Tibial artery (tissue), 4 donors: ENCODE results near the gene STIMATE.
A peak's percentile ranks its signal among the peaks of the same experiment; 100 is the strongest.

Experiments
- DNase-seq, 2 donors: peaks; one replicate each; pipeline ENCODE4 v3.0.0-alpha.2; 2019
- H3K27ac ChIP-seq, 2 donors: fragments of 200-600 bp; sonication (generic) in 1 of 2; 1 replicate in 1 of 2; 2 replicates in 1 of 2; pipeline ENCODE4 v1.5.1; 2018 to 2019; ENCODE audit warnings: mild to moderate bottlenecking in 1 of 2
- H3K27me3 ChIP-seq, 2 donors: fragments of 200-600 bp; sonication (generic) in 1 of 2; one replicate each; pipeline versions ENCODE4 v1.5.1 to v1.6.0; 2016 to 2019
- H3K36me3 ChIP-seq, 3 donors: fragments of 200-600 bp; sonication (generic) in 2 of 3; one replicate each; pipeline ENCODE4 v1.5.1; 2016 to 2019; ENCODE audit warnings: mild to moderate bottlenecking in 2 of 3
- H3K4me1 ChIP-seq, 4 donors: fragments of 200-600 bp; sonication (generic) in 2 of 4; 1 replicate in 3 of 4; 2 replicates in 1 of 4; pipeline ENCODE4 v1.5.1; 2016 to 2019
- H3K4me3 ChIP-seq, 2 donors: fragments of 200-600 bp; sonication (generic) in 1 of 2; 1 replicate in 1 of 2; 2 replicates in 1 of 2; pipeline ENCODE4 v1.5.1; 2018 to 2019; ENCODE audit warnings: mild to moderate bottlenecking in 2 of 2
- H3K9me3 ChIP-seq, 3 donors: fragments of 200-600 bp; sonication (generic) in 1 of 3; one replicate each; pipeline ENCODE4 v1.5.1; 2016 to 2019
- intact Hi-C: fragments of 100-400 bp; cut with DNase I; formaldehyde crosslinking; loops from one replicate; pipeline ENCODE4 v1.15.0; 2023; ENCODE audit warnings: low total_unique reads
- TF ChIP-seq, protein P1 (sequence below), 2 experiments: fragments of 200-600 bp in 1 of 2; fragments of 450-650 bp in 1 of 2; IDR thresholded peaks; one replicate each; pipeline ENCODE4 v1.5.1; 2017 to 2019; ENCODE audit warnings: antibody characterized with exemption in 2 of 2, mild to moderate bottlenecking in 1 of 2, moderate library complexity in 1 of 2

STIMATE gene

DNA sequence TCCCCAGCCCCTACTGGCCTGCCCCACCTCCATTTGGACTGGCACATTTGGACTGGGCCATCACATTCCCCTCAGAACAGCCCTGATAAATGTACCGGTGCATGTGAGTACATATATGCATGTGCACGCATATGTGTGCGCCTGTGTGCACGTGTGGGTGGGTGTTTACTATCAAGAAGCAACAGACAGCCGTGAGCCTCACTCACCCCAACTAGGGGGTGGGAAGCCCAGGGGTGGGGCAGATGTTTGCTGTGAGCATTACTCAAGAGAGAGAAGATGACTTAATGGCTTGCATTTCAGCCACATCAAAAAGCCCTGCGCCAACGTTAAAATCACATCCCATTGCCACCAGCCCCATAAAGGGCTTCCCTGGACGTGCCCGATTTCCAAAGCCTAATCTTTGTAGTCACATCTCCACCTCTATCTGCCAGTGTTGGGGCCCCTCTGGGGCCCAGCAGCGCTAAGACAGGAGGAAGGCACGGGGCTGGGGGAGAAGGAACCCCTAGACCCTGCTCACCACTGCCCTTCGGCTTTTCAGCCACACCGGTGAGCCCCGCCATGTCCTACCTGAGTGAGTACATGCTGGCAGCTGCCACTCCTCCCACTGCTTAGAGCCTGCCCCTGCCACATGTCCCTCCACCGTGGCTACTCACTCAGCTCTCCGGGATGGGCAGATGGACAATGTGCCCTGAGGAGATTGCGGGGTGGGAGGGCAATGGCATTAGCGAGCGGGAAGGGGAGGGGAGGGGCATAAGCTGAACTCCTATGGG, 91.9 kb downstream of the STIMATE start:
- Histone ChIP-seq H3K9me3 (no peaks in the 10 kb centered on the region), H3K27me3 (no peaks in the 10 kb centered on the region), H3K4me1 (peaks cover 0 to 8% (median 2%) of the 10 kb centered on the region in 4 donors), H3K4me3 (no peak overlapping the region), H3K27ac (no peak overlapping the region), H3K36me3 (peaks cover 15 to 47% (median 45%) of the 10 kb centered on the region in 3 donors)
- DNase-seq: no peak
- TF ChIP-seq, protein P1, sequence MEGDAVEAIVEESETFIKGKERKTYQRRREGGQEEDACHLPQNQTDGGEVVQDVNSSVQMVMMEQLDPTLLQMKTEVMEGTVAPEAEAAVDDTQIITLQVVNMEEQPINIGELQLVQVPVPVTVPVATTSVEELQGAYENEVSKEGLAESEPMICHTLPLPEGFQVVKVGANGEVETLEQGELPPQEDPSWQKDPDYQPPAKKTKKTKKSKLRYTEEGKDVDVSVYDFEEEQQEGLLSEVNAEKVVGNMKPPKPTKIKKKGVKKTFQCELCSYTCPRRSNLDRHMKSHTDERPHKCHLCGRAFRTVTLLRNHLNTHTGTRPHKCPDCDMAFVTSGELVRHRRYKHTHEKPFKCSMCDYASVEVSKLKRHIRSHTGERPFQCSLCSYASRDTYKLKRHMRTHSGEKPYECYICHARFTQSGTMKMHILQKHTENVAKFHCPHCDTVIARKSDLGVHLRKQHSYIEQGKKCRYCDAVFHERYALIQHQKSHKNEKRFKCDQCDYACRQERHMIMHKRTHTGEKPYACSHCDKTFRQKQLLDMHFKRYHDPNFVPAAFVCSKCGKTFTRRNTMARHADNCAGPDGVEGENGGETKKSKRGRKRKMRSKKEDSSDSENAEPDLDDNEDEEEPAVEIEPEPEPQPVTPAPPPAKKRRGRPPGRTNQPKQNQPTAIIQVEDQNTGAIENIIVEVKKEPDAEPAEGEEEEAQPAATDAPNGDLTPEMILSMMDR (IDR thresholded peaks at IDR 0.05): no peak
- intact Hi-C loops: no loop called here

DNA sequence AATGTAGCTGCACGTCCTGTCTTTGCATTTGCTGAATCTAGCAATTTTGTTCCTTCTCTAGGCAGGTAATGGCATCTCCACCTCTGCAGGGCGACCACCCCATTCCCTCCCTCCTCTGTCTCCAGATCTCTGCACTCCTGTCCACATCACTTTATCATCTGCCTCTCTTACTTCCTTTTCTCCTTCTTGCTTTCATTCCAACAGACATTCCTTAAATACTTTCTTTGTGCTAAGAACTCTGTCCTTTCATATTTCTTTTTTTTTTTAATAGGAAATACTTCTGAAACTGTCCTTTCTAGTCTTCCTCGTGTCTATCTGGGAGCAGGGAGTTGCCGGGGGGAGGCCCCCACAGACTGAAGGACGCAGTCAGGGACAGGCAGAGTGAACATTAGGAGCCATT, 95.5 kb downstream of the STIMATE start:
- Histone ChIP-seq H3K36me3 (peaks cover 13 to 39% (median 31%) of the 10 kb centered on the region in 3 donors), H3K27ac (no peak overlapping the region)
- TF ChIP-seq, protein P1 (IDR thresholded peaks at IDR 0.05): no peak

DNA sequence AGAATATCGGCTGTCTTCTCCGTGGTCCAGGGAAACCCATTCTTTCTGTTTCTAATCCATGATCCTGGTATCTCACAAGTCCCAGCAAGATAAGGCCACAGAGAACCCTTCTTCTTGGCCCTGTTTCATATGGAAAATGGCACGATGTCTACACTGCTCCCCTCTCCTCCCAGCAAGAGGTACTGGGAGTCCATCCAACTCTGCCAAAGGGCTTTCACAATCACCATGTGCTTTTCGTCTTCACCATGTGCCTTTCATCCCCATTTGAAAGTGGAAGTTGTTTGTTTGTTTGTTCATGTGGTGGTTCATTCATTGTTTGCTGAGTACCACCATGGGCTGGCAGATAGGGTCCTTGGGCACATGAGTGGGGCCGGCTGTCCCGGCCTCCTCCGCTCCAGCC, 97.3 kb downstream of the STIMATE start:
- intact Hi-C loops: no loop called here
- TF ChIP-seq, protein P1 (IDR thresholded peaks at IDR 0.05): no peak
- H3K9me3 ChIP-seq: no peaks in the 10 kb centered on the region
- peaks cover 8 to 30% (median 14%) of the 10 kb centered on the region in 3 donors for H3K36me3 ChIP-seq
- no peak overlapping the region for H3K4me3 ChIP-seq
- no peak overlapping the region for H3K27ac ChIP-seq
- no peaks in the 10 kb centered on the region for H3K27me3 ChIP-seq
- peaks cover 0 to 45% (median 21%) of the 10 kb centered on the region in 4 donors for H3K4me1 ChIP-seq
- DNase-seq: no peak

More for the DNA sequence above, 95.5 kb downstream of the STIMATE start:
- Histone ChIP-seq H3K27me3 (no peaks in the 10 kb centered on the region), H3K9me3 (no peaks in the 10 kb centered on the region), H3K4me1 (peaks cover 0 to 33% (median 13%) of the 10 kb centered on the region in 4 donors), H3K4me3 (no peak overlapping the region)
- intact Hi-C loops: no loop called here
- no peak for DNase-seq

DNA sequence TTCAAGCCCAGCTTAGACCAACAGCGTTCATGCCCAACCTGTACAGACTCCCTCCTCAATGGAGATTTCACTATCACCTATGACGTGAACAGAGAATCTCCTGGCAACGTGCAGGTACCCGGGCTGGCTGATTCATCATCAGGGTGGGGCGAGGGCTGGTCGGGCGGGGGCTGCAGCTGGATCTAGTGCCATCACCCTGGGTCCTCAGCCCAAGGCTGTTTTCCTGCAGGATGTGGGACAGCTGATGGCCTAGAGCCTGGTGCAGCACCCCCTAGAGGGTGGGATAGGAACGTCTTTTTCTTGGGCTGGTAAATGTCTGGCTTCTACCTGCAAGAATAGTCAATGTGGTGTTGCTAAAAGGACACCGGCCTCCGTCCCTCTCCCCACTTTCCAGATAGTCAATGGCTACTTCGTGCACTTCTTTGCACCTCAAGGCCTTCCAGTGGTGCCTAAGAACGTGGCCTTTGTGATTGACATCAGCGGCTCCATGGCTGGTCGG, 98.3 kb downstream of the STIMATE start:
- intact Hi-C loops: no loop called here

DNA sequence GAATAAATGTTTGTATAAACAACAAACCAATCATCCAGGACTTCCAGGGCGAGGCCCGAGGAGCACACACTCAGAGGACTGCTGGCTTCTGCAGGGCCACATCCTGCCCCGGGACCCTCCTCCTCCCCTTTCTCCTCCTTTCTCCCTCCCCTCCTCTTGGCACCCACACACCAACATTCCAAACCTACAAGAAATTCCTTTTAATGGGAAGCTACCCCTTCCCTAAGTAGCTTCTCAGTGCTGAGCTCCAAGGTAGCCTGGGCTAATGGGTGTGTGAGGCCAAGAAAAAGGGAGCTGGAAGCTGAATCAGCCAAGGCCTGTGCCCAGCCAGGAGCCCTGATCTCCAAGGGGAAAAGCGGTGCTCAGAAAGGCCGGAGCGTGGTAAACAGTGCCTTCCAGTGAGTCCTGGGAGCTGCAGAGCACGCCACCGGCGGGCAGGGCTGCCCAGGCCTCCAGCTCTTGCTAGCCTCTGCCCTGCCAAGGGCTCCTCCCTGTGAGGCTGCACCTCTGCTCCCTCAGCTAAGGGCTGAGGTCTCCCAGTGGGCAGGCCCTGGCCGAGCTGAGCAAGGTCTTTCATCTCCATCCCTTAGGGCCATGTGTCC, 98.9 kb downstream of the STIMATE start:
- TF ChIP-seq, protein P1 (IDR thresholded peaks at IDR 0.05): no peak
- H3K4me1 ChIP-seq: peaks cover 0 to 61% (median 36%) of the 10 kb centered on the region in 4 donors
- intact Hi-C loops: no loop called here
- peaks cover 8 to 20% (median 11%) of the 10 kb centered on the region in 3 donors for H3K36me3 ChIP-seq
- no peak for DNase-seq
- H3K4me3 ChIP-seq: no peak overlapping the region
- peak overlapping the region; percentile 63 to 88 for H3K27ac ChIP-seq
- H3K27me3 ChIP-seq: no peaks in the 10 kb centered on the region
- H3K9me3 ChIP-seq: no peaks in the 10 kb centered on the region

More for the DNA sequence above, 98.3 kb downstream of the STIMATE start:
- TF ChIP-seq, protein P1 (IDR thresholded peaks at IDR 0.05): peak in 1 of 2 experiments; percentile 35
- no peak for DNase-seq
- Histone ChIP-seq H3K4me1 (peaks cover 0 to 55% (median 31%) of the 10 kb centered on the region in 4 donors), H3K27me3 (no peaks in the 10 kb centered on the region), H3K4me3 (no peak overlapping the region), H3K36me3 (peaks cover 8 to 20% (median 11%) of the 10 kb centered on the region in 3 donors), H3K9me3 (no peaks in the 10 kb centered on the region), H3K27ac (peak overlapping the region; percentile 63 to 88)
